Right lobe of liver (tissue), 6 donors: ENCODE measurements around the gene SCYL1. TPM values are rescaled to one million over a fixed set of nuclear protein-coding genes. Genes with fewer than 3 reads are reported as not detected.

Source experiments
- ATAC-seq, 4 donors: fragments of 200-7000 bp; cut with Tn5 transposase; one replicate each; pipeline ENCODE4 v1.9.1; 2020; ENCODE audit warnings: mild to moderate bottlenecking in 4 of 4, moderate library complexity in 4 of 4
- DNase-seq, 3 donors: peaks; one replicate each; pipeline ENCODE4 v3.0.0-alpha.2; 2020
- H3K27ac ChIP-seq, 3 donors: fragments of 200-600 bp; one replicate each; pipeline ENCODE4 v1.8.0; 2022
- H3K27me3 ChIP-seq, 2 donors: fragments of 200-600 bp; one replicate each; pipeline ENCODE4 v1.8.0; 2022
- H3K36me3 ChIP-seq, 4 donors: fragments of 200-600 bp; sonication (generic) in 1 of 4; one replicate each; pipeline versions ENCODE4 v1.5.1 to v1.8.0; 2017 to 2022; ENCODE audit warnings: control low read depth in 1 of 4
- H3K4me1 ChIP-seq, 4 donors: fragments of 200-600 bp; sonication (generic) in 1 of 4; one replicate each; pipeline versions ENCODE4 v1.5.1 to v1.8.0; 2017 to 2022; ENCODE audit warnings: control low read depth in 1 of 4
- H3K4me3 ChIP-seq, 3 donors: fragments of 200-600 bp; one replicate each; pipeline ENCODE4 v1.8.0; 2022
- H3K9me3 ChIP-seq, 4 donors: fragments of 200-600 bp; sonication (generic) in 1 of 4; one replicate each; pipeline versions ENCODE4 v1.5.1 to v1.8.0; 2017 to 2022; ENCODE audit warnings: control low read depth in 1 of 4
- POLR2A ChIP-seq: fragments of 450-650 bp; IDR thresholded peaks from one replicate; pipeline ENCODE4 v1.6.1; 2017; ENCODE audit warnings: antibody characterized with exemption, mild to moderate bottlenecking
- WGBS: methylation state at CpG from one replicate; pipeline ENCODE4 v1.1.6; 2018; ENCODE audit warnings: low coverage, low lambda C conversion rate; ENCODE audit not compliant: insufficient coverage; ENCODE audit errors: missing lambda C conversion rate; 5-methylcytosine and 5-hydroxymethylcytosine counted together
- intact Hi-C, 2 donors: fragments of 100-400 bp; cut with DNase I; formaldehyde crosslinking; loops; one replicate each; pipeline versions ENCODE4 v1.11.2 to v1.14.1; 2022
- total RNA-seq, 6 experiments: library from RNA; depleted of rRNA in 2 of 6; stranded (reverse); fragments of >200 nt in 2 of 6; fragmentation: NEBNext Ultra II Directional in 3 of 6; extraction: Animal tissue kit (Norgen Biotek cat#: 25700) in 3 of 6; gene quantifications; one replicate each; pipeline versions ENCODE4 v1.1.0 to v1.2.4, GENCODE V29; 2016 to 2023
- TF ChIP-seq, protein P1 (sequence below), 4 donors: fragments of 200-600 bp in 3 of 4; fragments of 450-650 bp in 1 of 4; IDR thresholded peaks; one replicate each; pipeline versions ENCODE4 v1.5.1 to v1.8.0; 2016 to 2022; ENCODE audit warnings: antibody characterized with exemption in 4 of 4, mild to moderate bottlenecking in 2 of 4
- donor health status: DM: no; HTN: yes; CAD: no.
- donor health status: DM: no; HTN: no; CAD: no.
- donor health status: DM: no; HTN: no; CAD: no.
- donor health status: DM: no; HTN: yes; CAD: no.
- donor health status: DM: no; HTN: yes; CAD: no.

Gene SCYL1
- total RNA-seq, 6 experiments from 2014 or later, result 51.3 to 82.3 (median 57.0) TPM

DNA sequence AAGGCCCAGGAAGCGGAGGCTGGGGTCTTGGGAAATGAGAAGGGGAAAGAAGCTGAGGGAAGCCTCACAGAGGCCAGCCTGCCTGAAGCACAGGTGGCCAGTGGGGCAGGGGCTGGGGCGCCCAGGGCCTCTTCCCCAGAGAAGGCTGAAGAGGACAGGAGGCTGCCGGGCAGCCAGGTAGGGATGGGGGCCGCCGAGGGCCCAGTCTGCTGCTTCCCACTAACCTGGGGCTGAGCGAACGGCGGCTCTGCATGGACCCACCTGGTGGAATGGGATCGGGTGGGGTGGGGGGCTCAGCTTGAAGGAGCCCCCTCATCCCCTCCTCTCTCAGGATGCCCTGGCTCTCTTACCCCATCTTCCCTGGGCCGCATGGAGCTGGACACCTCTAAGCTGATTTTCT lies 58.7 kb downstream of the SCYL1 start:
- intact Hi-C loops, result no loop called here
- Histone ChIP-seq H3K4me1 (no peaks in the 10 kb centered on the region), H3K27me3 (no peaks in the 10 kb centered on the region), H3K4me3 (no peak overlapping the region), H3K27ac (no peak overlapping the region), H3K36me3 (no peaks in the 10 kb centered on the region), H3K9me3 (no peaks in the 10 kb centered on the region)
- TF ChIP-seq, protein P1, sequence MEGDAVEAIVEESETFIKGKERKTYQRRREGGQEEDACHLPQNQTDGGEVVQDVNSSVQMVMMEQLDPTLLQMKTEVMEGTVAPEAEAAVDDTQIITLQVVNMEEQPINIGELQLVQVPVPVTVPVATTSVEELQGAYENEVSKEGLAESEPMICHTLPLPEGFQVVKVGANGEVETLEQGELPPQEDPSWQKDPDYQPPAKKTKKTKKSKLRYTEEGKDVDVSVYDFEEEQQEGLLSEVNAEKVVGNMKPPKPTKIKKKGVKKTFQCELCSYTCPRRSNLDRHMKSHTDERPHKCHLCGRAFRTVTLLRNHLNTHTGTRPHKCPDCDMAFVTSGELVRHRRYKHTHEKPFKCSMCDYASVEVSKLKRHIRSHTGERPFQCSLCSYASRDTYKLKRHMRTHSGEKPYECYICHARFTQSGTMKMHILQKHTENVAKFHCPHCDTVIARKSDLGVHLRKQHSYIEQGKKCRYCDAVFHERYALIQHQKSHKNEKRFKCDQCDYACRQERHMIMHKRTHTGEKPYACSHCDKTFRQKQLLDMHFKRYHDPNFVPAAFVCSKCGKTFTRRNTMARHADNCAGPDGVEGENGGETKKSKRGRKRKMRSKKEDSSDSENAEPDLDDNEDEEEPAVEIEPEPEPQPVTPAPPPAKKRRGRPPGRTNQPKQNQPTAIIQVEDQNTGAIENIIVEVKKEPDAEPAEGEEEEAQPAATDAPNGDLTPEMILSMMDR (IDR thresholded peaks at IDR 0.05), result no peak
- TF ChIP-seq POLR2A, result no peak
- 89% methylated on average over 1 of the region's 10 CpGs for WGBS
- DNase-seq (no peak), ATAC-seq (no peak)

DNA sequence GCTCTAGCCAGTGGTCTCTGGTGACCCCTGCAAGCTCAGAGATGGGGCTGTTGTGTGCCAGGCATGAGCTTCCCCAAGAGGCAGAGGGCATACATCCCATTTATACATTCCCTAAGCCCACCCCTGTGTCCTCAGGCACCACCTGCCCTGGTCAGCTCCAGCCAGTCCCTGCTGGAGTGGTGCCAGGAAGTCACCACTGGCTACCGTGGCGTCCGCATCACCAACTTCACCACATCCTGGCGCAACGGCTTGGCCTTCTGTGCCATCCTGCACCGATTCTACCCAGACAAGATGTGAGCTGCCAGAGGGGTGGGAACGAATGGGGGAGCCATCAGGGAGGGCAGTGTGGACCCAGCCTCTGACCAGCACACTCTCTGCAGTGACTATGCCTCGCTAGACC lies 59.2 kb downstream of the SCYL1 start:
- intact Hi-C loops, result no loop called here
- TF ChIP-seq POLR2A, result no peak
- TF ChIP-seq, protein P1 (IDR thresholded peaks at IDR 0.05), result no peak
- Histone ChIP-seq H3K27me3 (no peaks in the 10 kb centered on the region), H3K4me3 (no peak overlapping the region), H3K4me1 (no peaks in the 10 kb centered on the region), H3K27ac (no peak overlapping the region), H3K36me3 (no peaks in the 10 kb centered on the region), H3K9me3 (no peaks in the 10 kb centered on the region)
- WGBS, result no CpG with 5 or more reads among the region's 8 CpGs
- no peak for ATAC-seq
- DNase-seq, result no peak

DNA sequence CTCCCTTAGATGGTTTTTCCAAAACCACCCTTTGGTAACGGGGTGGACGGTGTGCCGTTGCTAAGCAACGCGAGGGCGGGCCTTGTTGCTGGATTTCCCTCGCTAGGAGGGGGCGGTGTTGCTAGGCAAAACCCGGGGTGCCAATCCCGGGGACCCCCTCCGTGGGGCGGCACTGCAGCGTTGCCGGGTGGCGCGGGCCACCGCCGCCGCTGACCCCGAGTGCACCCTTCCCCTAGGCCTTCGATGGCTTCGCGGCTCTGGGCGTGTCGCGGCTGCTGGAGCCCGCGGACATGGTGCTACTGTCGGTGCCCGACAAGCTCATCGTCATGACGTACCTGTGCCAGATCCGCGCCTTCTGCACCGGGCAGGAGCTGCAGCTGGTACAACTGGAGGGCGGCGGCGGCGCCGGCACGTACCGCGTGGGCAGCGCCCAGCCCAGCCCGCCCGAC lies 59.9 kb downstream of the SCYL1 start:
- WGBS, result 63% methylated on average over 11 of the region's 46 CpGs
- H3K4me1 ChIP-seq, result no peaks in the 10 kb centered on the region
- H3K36me3 ChIP-seq, result no peaks in the 10 kb centered on the region
- intact Hi-C loops, result no loop called here
- H3K27me3 ChIP-seq, result no peaks in the 10 kb centered on the region
- ATAC-seq (no peak), DNase-seq (no peak)
- no peak overlapping the region for H3K4me3 ChIP-seq
- no peak for TF ChIP-seq POLR2A
- H3K9me3 ChIP-seq, result no peaks in the 10 kb centered on the region
- H3K27ac ChIP-seq, result no peak overlapping the region

DNA sequence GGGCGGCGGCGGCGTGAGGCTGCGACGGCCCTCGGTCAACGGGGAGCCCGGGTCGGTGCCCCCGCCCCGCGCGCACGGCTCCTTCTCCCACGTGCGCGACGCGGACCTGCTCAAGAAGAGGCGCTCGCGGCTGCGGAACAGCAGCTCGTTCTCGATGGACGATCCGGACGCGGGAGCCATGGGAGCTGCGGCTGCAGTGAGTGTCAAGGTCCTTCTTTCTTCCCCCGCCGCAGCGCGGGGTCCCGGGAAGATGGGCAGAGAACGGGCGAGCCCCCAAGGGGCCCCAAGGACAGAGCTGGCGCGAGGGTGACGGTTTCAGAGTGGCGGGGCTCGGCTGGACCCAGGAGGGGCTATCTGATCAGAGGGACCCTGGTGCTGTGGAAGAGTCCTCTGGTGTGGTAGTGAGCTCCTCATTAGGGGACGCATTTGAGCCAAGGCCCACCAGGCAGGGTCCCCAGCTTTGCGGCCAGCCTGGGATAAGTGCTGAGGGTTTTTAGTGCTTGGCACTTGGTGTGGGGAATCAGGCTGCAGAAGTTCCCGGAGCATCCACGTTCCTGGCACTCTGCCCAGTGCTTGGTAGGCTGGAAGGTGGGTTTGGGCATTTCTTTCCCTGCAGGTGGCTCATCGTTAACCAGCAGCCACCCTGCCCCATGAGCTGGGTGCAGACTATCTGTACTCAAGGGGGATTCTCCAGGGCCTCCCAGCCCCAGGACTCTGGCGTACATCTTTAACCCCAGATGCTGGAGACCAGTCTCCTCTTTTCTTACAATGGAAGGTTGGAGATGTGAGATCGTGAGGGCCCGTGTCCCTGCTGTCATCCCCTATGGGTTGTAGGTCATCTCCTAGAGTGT lies 60.7 kb downstream of the SCYL1 start:
- no peak overlapping the region for H3K4me3 ChIP-seq
- H3K36me3 ChIP-seq, result no peaks in the 10 kb centered on the region
- intact Hi-C loops, result no loop called here
- no peak for TF ChIP-seq POLR2A
- TF ChIP-seq, protein P1 (IDR thresholded peaks at IDR 0.05), result no peak
- WGBS, result 90% methylated on average over 18 of the region's 51 CpGs
- no peak overlapping the region for H3K27ac ChIP-seq
- ATAC-seq, result no peak
- H3K4me1 ChIP-seq, result no peaks in the 10 kb centered on the region
- H3K27me3 ChIP-seq, result no peaks in the 10 kb centered on the region
- DNase-seq, result no peak
- no peaks in the 10 kb centered on the region for H3K9me3 ChIP-seq

DNA sequence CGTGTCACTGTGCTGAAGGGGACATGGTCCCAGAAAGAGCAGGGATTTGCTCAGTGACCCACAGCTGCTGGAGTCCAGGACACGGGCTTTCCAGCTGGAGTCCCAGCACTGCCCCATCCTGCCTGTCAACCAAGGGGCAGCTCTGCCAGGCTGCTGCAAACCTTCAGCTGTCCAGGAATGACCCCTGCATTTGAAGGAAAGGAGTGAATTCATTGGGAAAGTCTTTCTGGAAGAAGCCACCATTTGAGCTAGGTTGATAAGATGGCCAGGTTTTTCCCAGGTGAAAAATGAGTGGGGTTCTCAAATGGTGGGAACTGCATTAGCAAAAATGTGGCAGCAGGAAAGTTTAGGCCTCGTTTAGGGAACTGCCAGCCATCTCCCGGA lies 61.4 kb downstream of the SCYL1 start:
- ATAC-seq (no peak), DNase-seq (no peak)
- WGBS, result 60% methylated on average over 2 of the region's 4 CpGs
- no peaks in the 10 kb centered on the region for H3K27me3 ChIP-seq
- no peaks in the 10 kb centered on the region for H3K9me3 ChIP-seq
- no peaks in the 10 kb centered on the region for H3K36me3 ChIP-seq
- intact Hi-C loops, result no loop called here
- no peak overlapping the region for H3K4me3 ChIP-seq
- TF ChIP-seq, protein P1 (IDR thresholded peaks at IDR 0.05), result no peak
- no peak for TF ChIP-seq POLR2A
- no peaks in the 10 kb centered on the region for H3K4me1 ChIP-seq
- H3K27ac ChIP-seq, result no peak overlapping the region
